T-helper 17 cell (primary cell): Measurements from ENCODE around the gene OS9. TPM values are rescaled to one million over a fixed set of nuclear protein-coding genes. Genes with fewer than 3 reads are reported as not detected.

ENCODE experiments used
- ATAC-seq: fragments of 150-1000 bp; cut with Tn5 transposase; 2 replicates; pipeline ENCODE4 v1.10.0; 2021; ENCODE audit warnings: mild to moderate bottlenecking, moderate library complexity
- DNase-seq, 3 donors: peaks; one replicate each; pipeline versions ENCODE4 v3.0.0 to v3.0.0-alpha.2; 2020 to 2021
- H3K9me3 ChIP-seq: one replicate; pipeline ENCODE4 v1.7.0; 2013; ENCODE audit warnings: low read length, mild to moderate bottlenecking; ENCODE audit not compliant: control insufficient read depth, poor library complexity, severe bottlenecking
- H3K27ac Mint-ChIP-seq: one replicate; pipeline ENCODE4 v1.8.0; 2022; ENCODE audit warnings: mild to moderate bottlenecking, moderate library complexity, mixed read lengths
- H3K27me3 Mint-ChIP-seq: one replicate; pipeline ENCODE4 v1.8.0; 2022; ENCODE audit warnings: mixed read lengths
- H3K36me3 Mint-ChIP-seq: one replicate; pipeline ENCODE4 v1.8.0; 2022; ENCODE audit warnings: low read depth, mixed read lengths
- H3K4me1 Mint-ChIP-seq: one replicate; pipeline ENCODE4 v1.8.0; 2022; ENCODE audit warnings: mild to moderate bottlenecking, mixed read lengths
- H3K4me3 Mint-ChIP-seq: one replicate; pipeline ENCODE4 v1.8.0; 2022; ENCODE audit warnings: mild to moderate bottlenecking, moderate library complexity, mixed read lengths
- total RNA-seq, 4 donors: library from RNA in 2 of 4; stranded (reverse) in 2 of 4; gene quantifications; one replicate each; pipeline ENCODE4 v1.2.3 and lab custom pipeline; 2022 to 2026

Gene OS9
- total RNA-seq, 2 donors from 2014 or later = 138 to 142 TPM

GRCh38 chr12:57758552-57759359, 64.8 kb downstream of the OS9 start:
- H3K9me3 ChIP-seq = no peaks in the 10 kb centered on the region
- H3K4me3 Mint-ChIP-seq = peak overlapping the region; percentile 15
- H3K27me3 Mint-ChIP-seq = peaks cover 5% of the 10 kb centered on the region
- H3K36me3 Mint-ChIP-seq = no peaks in the 10 kb centered on the region
- peak overlapping the region; percentile 90 for H3K27ac Mint-ChIP-seq
- H3K4me1 Mint-ChIP-seq = peaks cover 40% of the 10 kb centered on the region
- no peak for DNase-seq
- ATAC-seq = no peak

GRCh38 chr12:57759360-57759980, 65.5 kb downstream of the OS9 start:
- no peak for DNase-seq
- H3K36me3 Mint-ChIP-seq = no peaks in the 10 kb centered on the region
- H3K4me3 Mint-ChIP-seq = peak overlapping the region; percentile 52
- H3K9me3 ChIP-seq = no peaks in the 10 kb centered on the region
- ATAC-seq = peak; percentile 24
- H3K4me1 Mint-ChIP-seq = peaks cover 38% of the 10 kb centered on the region
- H3K27me3 Mint-ChIP-seq = peaks cover 11% of the 10 kb centered on the region
- peak overlapping the region; percentile 90 for H3K27ac Mint-ChIP-seq

GRCh38 chr12:57760347-57760982, 66.5 kb downstream of the OS9 start:
- Mint-ChIP-seq H3K27me3 (peaks cover 12% of the 10 kb centered on the region), H3K36me3 (no peaks in the 10 kb centered on the region), H3K4me3 (no peak overlapping the region), H3K27ac (no peak overlapping the region), H3K4me1 (peaks cover 43% of the 10 kb centered on the region)
- DNase-seq (no peak), ATAC-seq (no peak)
- no peaks in the 10 kb centered on the region for H3K9me3 ChIP-seq

GRCh38 chr12:57761391-57761998, 67.6 kb downstream of the OS9 start:
- no peaks in the 10 kb centered on the region for H3K9me3 ChIP-seq
- Mint-ChIP-seq H3K36me3 (no peaks in the 10 kb centered on the region), H3K4me3 (no peak overlapping the region), H3K27ac (no peak overlapping the region), H3K4me1 (peaks cover 43% of the 10 kb centered on the region), H3K27me3 (peaks cover 14% of the 10 kb centered on the region)
- ATAC-seq = no peak
- no peak for DNase-seq

- Mint-ChIP-seq H3K27me3 (peaks cover 19% of the 10 kb centered on the region), H3K4me3 (no peak overlapping the region), H3K27ac (no peak overlapping the region), H3K4me1 (peaks cover 39% of the 10 kb centered on the region), H3K36me3 (no peaks in the 10 kb centered on the region)
- ATAC-seq = no peak
- H3K9me3 ChIP-seq = no peaks in the 10 kb centered on the region
- DNase-seq = no peak
Measured at GRCh38 chr12:57762463-57762862, 68.5 kb downstream of the OS9 start.

GRCh38 chr12:57763881-57764661, 70.1 kb downstream of the OS9 start:
- ATAC-seq = no peak
- peaks cover 19% of the 10 kb centered on the region for H3K27me3 Mint-ChIP-seq
- peaks cover 36% of the 10 kb centered on the region for H3K4me1 Mint-ChIP-seq
- peak overlapping the region; percentile 92 for H3K4me3 Mint-ChIP-seq
- H3K36me3 Mint-ChIP-seq = no peaks in the 10 kb centered on the region
- no peak for DNase-seq
- H3K27ac Mint-ChIP-seq = peak overlapping the region; percentile 86
- H3K9me3 ChIP-seq = no peaks in the 10 kb centered on the region

- peaks cover 31% of the 10 kb centered on the region for H3K4me1 Mint-ChIP-seq
- peak; percentile 30 for ATAC-seq
- H3K9me3 ChIP-seq = no peaks in the 10 kb centered on the region
Measured at GRCh38 chr12:57764662-57765002, 70.7 kb downstream of the OS9 start.

GRCh38 chr12:57765003-57765697, 71.2 kb downstream of the OS9 start:
- DNase-seq (peak; percentile 41 to 50 (median 46)), ATAC-seq (peak; percentile 83)
- peaks cover 3% of the 10 kb centered on the region for H3K36me3 Mint-ChIP-seq
- H3K27me3 Mint-ChIP-seq = peaks cover 19% of the 10 kb centered on the region
- H3K4me1 Mint-ChIP-seq = peaks cover 33% of the 10 kb centered on the region
- H3K4me3 Mint-ChIP-seq = peak overlapping the region; percentile 92
- peak overlapping the region; percentile 75 for H3K27ac Mint-ChIP-seq
- no peaks in the 10 kb centered on the region for H3K9me3 ChIP-seq

More at GRCh38 chr12:57764662-57765002, 70.7 kb downstream of the OS9 start:
- no peaks in the 10 kb centered on the region for H3K36me3 Mint-ChIP-seq
- peak overlapping the region; percentile 92 for H3K4me3 Mint-ChIP-seq
- H3K27ac Mint-ChIP-seq = no peak overlapping the region
- H3K27me3 Mint-ChIP-seq = peaks cover 19% of the 10 kb centered on the region
- no peak for DNase-seq

GRCh38 chr12:57765698-57766463, 71.9 kb downstream of the OS9 start:
- DNase-seq = no peak
- Mint-ChIP-seq H3K27me3 (peaks cover 19% of the 10 kb centered on the region), H3K4me3 (peak overlapping the region; percentile 92), H3K4me1 (peaks cover 33% of the 10 kb centered on the region), H3K36me3 (peaks cover 3% of the 10 kb centered on the region), H3K27ac (peak overlapping the region; percentile 75)
- no peaks in the 10 kb centered on the region for H3K9me3 ChIP-seq
- peak; percentile 21 for ATAC-seq

- H3K9me3 ChIP-seq = no peaks in the 10 kb centered on the region
- peak; percentile 11 for ATAC-seq
- no peak for DNase-seq
- peaks cover 35% of the 10 kb centered on the region for H3K4me1 Mint-ChIP-seq
- H3K27ac Mint-ChIP-seq = no peak within 1 kb of the TSS
- peak within 1 kb of the TSS; percentile 92 for H3K4me3 Mint-ChIP-seq
- peaks cover 19% of the 10 kb centered on the region for H3K27me3 Mint-ChIP-seq
- H3K36me3 Mint-ChIP-seq = peaks cover 3% of the 10 kb centered on the region
Measured at GRCh38 chr12:57766464-57767304, 72.8 kb downstream of the OS9 start, which contains the start of gene CYP27B1. TSS of gene CYP27B1 (minus strand) at chr12:57767078. CDS start at chr12:57767041, 37 bp downstream.

- no peaks in the 10 kb centered on the region for H3K9me3 ChIP-seq
- Mint-ChIP-seq H3K4me1 (peaks cover 38% of the 10 kb centered on the region), H3K36me3 (peaks cover 3% of the 10 kb centered on the region), H3K27me3 (peaks cover 19% of the 10 kb centered on the region), H3K4me3 (no peak overlapping the region), H3K27ac (no peak overlapping the region)
- ATAC-seq (no peak), DNase-seq (no peak)
Measured at GRCh38 chr12:57767305-57767698, 73.4 kb downstream of the OS9 start.
